Measurements from ENCODE around the gene SFTPA1.
"Not testable (repeated sequence)": the region's sequence is repeated elsewhere in the genome, so short reads cannot be mapped to it uniquely, and the experiment has no call there.

Gene SFTPA1

DNA sequence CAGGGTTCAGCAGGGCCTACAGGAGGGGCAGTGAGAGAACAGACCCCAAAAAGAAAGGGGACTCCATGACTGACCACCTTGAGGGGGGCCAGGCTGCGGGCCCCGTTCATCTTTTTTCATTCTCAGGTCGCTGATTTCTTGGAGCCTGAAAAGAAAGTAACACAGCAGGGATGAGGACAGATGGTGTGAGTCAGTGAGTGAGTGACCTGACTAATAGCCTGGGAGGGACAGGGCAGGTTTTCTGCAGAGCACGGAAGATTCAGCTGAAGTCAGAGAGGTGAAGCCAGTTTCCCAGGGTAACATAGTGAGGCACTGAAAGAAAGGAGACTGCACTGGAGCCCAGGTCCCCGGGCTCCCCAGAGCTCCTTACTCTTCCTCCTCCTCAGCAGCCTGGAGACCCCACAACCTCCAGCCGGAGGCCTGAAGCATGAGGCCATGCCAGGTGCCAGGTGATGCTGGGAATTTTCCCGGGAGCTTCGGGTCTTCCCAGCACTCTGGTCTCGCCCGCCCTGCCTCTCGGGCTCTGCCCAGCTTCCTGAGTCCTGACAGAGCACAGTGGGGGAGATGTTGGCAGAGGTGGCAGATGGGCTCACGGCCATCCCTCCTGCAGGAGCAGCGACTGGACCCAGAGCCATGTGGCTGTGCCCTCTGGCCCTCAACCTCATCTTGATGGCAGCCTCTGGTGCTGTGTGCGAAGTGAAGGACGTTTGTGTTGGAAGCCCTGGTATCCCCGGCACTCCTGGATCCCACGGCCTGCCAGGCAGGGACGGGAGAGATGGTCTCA lies 646 bp downstream of the SFTPA1 start:
- DNase-seq, result not testable (repeated sequence)

DNA sequence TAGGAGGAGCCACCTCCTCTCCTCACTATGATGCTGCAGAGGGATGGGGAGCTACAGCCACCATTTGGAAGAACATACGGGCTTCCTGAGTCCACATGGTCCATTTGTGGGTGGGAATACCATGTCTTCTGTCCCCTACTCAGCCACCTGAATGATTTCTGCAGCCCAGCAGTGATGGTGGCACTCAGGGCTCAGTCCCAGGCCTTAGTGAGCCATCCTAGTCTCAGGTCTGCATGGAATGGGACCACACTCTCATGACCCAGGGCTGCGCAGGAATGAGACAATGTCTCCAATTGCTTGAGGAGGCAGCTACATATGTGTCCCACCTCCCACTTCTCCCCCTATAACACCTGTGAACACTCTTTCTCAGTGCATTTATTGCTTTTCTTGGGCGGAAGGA lies 4.8 kb downstream of the SFTPA1 start:
- DNase-seq, result no peak

DNA sequence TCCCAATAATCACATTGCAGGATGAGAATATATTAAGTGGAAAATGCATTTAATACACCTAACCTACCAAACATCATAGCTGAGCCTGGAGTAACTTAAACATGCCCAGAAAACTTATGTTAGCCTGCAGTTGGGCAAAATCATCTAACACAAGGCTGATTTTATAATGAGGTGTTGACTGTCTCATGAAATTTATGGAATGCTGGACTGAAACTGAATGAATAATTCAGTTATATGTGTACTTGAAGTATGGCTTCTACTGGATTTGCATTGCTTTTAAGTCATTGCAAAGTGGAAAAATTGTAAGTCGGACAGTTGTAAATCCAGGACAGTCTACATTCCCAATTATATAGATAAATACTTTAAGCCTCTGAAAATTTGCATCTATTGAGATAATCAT lies 5.4 kb downstream of the SFTPA1 start:
- DNase-seq, result no peak

DNA sequence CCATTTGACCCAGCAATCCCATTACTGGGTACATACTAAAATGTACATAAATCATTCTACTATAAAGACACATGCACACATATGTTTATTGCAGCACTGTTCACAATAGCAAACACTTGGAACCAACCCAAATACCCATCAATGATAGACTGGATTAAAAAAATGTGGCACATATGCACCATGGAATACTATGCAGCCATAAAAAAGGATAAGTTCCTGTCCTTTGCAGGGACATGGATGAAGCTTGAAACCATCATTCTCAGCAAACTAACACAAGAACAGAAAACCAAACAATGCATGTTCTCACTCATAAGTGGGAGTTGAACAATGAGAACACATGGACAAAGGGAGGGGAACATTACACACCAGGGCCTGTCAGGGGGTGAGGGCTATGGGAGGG lies 12.9 kb downstream of the SFTPA1 start:
- not testable (repeated sequence) for DNase-seq

DNA sequence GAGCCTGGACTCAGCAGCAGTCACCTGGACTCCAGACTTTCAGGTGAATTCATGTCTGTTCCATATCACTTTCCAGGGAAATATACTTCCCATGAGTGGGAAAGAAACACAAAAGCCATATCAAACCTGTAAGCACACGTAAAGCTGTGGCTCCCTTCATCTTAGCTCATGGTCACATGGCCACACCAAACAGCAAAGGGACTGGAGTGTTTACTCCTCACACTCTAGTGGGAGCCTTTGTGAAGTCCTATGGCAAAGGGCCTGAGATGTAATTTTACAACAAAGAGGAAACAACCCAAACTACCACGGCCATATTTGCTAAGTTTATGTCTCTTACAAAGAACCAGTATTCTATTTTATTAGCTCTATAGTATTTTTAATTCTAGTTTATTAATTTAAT lies 16.3 kb downstream of the SFTPA1 start:
- DNase-seq, result no peak

DNA sequence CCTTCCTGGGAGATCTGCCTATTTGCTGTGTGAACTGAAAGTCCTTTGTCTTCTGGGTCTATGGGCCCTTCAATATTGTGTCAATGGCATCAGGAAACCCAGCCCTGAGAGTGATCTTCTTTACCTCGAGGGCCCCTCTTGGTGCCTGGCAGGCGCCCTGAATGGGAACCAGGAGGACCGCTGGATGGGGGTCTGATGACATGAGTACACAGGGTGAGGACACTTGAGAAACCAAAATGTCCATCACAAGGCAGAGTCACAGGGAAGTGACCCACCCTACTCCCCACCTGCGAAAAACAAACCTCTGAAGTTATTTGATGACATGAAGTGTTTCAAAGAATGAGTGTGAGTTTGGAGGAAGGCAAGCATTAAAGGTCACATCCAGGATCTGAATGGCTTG lies 17.3 kb downstream of the SFTPA1 start:
- DNase-seq, result no peak

DNA sequence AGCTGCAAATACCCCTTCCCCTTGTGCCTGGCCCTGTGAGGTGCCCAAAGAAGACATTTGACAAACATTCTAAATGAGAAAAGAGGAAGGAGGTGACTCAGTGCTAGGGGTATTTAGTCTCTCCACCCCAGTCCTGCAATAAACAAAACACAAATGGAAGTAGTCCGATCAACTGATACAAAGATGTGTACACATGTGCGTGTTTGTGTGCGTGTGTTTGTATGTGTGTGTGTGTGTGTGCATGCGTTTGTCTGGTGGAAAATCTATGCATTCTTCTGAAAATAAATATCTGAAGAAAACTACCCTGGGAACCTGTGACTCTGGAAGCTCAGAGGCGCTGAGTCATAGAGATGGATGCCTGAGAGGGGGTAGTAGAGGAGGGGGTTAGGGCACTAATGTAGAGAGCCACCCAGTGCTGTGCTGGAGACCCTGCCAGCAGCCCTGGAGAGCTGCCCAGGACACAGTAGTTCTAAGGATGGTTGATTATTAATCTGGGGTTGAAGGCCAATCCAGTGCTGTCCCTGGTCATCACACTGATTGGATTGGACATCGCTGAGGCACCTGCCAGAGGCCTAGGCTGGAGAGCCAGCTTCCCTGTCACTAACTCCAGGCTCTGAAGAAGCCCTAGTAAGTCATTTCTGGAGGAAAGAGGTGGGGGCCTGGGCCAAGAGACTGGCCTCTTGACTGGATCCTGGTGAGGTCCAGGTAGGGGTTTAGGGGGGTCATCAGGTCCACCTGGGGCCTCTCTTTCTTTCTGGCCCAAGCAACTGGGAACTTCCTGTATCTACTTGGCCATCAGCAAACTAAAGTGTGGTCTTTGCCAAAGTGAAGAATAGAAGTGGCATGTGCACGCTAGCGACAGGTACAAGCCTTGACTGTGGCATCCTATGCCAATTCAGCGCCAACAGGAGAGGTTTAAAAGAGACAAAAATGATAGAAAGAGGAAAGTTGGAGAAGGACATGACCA lies 18.5 kb downstream of the SFTPA1 start:
- DNase-seq, result no peak

DNA sequence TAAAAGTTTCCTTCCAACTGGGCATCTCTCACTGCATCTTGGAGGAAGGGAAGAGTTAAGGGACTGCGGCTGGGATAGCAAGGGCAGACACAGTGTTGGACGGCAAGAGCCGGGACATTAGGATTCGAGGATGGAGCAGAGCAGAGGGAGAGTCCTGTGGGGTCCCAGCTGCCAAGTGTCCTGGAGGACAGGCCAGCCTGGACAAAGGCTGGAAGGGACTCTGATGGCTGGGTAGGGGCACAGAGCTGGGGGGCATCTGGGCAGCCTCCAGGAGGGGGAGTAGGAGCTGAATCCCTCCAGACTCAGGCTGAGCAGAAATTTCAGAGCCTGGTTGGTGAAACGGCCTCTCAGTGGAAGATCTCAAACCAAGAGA lies 19.2 kb downstream of the SFTPA1 start:
- no peak for DNase-seq

DNA sequence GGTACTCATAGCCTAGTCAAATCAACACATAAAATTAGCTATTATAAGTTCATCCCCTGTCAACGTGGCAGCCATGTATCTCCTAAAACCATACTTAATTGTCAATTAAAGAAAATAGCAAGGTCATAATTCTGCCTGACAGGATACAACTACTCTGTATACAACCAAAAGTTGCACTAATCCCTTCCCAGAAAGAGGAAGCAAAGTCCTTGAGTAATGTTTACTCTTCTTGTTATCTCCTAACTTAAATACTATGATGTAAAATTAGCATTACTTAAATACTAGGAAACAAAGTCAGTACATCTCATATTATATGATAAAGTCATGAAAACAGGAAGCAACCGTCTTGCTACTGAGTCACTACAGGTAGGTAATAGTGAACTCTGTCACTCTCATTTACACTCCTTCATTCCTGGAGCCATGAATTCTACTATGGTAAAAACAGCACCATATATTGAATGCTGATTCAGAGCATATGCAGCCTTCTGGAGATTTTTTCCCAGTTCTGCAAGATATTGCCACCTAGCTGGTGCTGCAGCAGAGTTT lies 26.0 kb downstream of the SFTPA1 start:
- DNase-seq, result peak; percentile 16

DNA sequence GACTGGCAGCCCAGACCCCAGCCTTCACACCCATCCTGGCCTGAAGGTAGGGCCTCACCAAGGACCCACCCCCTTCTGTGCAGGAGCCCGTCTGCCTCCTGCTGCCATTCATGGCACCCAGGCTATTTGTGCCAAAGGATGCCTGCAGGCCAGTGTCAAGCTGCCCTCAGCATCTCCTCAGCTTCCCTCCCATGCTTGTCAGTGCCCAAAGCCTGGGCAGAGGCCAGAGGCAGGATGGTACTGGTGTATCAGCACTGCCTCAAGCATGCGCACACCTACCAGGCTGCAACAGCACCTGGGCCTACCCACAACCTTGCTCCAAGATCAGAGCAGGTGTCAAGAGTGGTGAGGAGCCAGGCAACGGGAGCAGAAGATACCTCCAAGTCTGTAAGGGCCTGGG lies 27.6 kb downstream of the SFTPA1 start:
- DNase-seq, result no peak

DNA sequence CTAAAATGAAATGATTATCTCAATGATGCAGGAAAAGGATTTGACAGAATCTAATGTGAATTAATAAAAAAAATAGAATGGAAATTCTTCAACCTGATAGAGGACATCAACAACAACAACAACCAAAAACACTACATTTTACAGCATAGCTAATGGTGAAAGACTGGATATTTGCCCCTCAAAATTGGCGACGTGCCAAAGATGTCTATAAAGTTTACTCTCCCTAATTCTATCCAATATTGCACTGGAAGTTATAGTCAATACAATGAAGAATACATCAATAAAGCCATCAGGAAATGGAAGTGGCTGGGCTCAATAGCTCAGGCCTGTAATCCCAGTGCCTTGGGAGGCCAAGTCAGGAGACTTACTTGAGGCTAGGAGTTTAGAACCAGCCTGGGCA lies 42.0 kb downstream of the SFTPA1 start:
- DNase-seq, result not testable (repeated sequence)

DNA sequence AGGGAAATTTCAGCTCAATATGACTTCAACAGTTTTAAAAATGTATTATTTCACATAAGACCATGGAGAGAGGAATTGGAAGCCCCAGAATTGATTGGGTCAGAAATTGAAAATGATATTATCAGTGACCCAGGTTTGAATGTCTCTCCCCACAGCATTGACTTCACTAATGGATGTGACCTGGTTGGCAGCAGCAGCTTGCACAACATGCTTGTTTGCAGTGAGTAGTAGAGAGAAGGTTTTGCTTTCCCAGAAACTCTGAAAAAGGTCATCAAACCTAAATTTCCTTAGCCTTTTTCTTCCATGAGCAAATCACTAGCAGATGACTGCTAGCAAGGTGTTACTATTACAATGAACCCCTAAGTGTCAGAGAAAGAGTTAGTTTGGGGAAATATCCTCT lies 52.5 kb downstream of the SFTPA1 start:
- not testable (repeated sequence) for DNase-seq

DNA sequence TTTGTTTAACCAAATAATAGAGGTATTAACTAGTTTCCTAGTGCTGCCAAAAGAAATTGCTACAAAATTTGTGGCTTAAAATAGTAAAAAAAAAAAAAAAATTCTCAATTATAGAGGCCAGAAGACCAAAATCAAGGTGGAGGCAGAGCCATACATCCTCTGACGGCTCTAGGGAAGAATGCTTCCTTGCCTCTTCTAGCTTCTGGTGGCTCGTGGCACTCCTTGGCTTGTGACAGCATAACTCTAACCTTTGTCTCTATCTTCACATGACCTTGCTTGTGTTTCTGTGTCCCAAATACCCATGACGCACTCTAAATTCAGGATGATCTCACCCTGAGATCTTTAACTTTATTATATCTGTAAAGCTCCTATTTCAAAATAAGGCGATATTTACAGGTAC lies 53.9 kb downstream of the SFTPA1 start:
- DNase-seq, result not testable (repeated sequence)
